ENCODE results near the gene CXorf65.
A peak's percentile ranks its signal among the peaks of the same experiment; 100 is the strongest.

Gene CXorf65

GRCh38 chrX:71128166-71128833, 21.8 kb upstream of the CXorf65 start:
- no peak for TF ChIP-seq SP1 (IDR thresholded peaks at IDR 0.05)
- TF ChIP-seq HDGF (IDR thresholded peaks at IDR 0.05; ENCODE audit: borderline replicate concordance): no peak
- TF ChIP-seq FOXA1 (IDR thresholded peaks at IDR 0.05): no peak
- TF ChIP-seq ELF4 (IDR thresholded peaks at IDR 0.05): no peak
- no peak for TF ChIP-seq FOXK2 (IDR thresholded peaks at IDR 0.05)
- no peak for TF ChIP-seq TARDBP (IDR thresholded peaks at IDR 0.05)
- TF ChIP-seq FOXM1 (IDR thresholded peaks at IDR 0.05; ENCODE audit: borderline replicate concordance): no peak
- no peak for TF ChIP-seq L3MBTL2 (conservative IDR thresholded peaks at IDR 0.05)
- TF ChIP-seq ARNT (IDR thresholded peaks at IDR 0.05): no peak
- TF ChIP-seq PKNOX1 (IDR thresholded peaks at IDR 0.05): no peak
- TF ChIP-seq LEF1 (IDR thresholded peaks at IDR 0.05; ENCODE audit: borderline replicate concordance): no peak
- no peak for TF ChIP-seq BHLHE40 (IDR thresholded peaks at IDR 0.05; ENCODE audit: borderline replicate concordance)
- no peak for TF ChIP-seq CTBP1 (IDR thresholded peaks at IDR 0.05; ENCODE audit: borderline replicate concordance)
- POLR2A ChIA-PET: interaction anchor here (1.0 to 1.6 kb wide), 3 partner anchors 10 to 54 kb away, joined by 3 to 9 read pairs (median 7); partner anchors contain the start of gene MED12
- no peak for DNase-seq (ENCODE audit: extremely low spot score)
- CTCF ChIA-PET: interaction anchor here (0.5 to 2.4 kb wide), 4 partner anchors 10 to 130 kb away, joined by 3 to 11 read pairs (median 4); partner anchors contain the start of gene MED12

GRCh38 chrX:71118985-71119535, 12.5 kb upstream of the CXorf65 start:
- ChIA-PET POLR2A (interaction anchor here (0.8 to 1.9 kb wide), 8 partner anchors 10 to 63 kb away, joined by 3 to 24 read pairs (median 8); partner anchors contain the start of gene SNX12), CTCF (interaction anchor here (0.6 to 2.8 kb wide), 3 partner anchors 11 to 152 kb away, joined by 3 to 11 read pairs (median 3); no protein-coding TSS in a partner anchor)
- DNase-seq (ENCODE audit: extremely low spot score): no peak
- TF ChIP-seq HDGF (IDR thresholded peaks at IDR 0.05; ENCODE audit: borderline replicate concordance) (no peak), CTBP1 (IDR thresholded peaks at IDR 0.05; ENCODE audit: borderline replicate concordance) (no peak)

DNA sequence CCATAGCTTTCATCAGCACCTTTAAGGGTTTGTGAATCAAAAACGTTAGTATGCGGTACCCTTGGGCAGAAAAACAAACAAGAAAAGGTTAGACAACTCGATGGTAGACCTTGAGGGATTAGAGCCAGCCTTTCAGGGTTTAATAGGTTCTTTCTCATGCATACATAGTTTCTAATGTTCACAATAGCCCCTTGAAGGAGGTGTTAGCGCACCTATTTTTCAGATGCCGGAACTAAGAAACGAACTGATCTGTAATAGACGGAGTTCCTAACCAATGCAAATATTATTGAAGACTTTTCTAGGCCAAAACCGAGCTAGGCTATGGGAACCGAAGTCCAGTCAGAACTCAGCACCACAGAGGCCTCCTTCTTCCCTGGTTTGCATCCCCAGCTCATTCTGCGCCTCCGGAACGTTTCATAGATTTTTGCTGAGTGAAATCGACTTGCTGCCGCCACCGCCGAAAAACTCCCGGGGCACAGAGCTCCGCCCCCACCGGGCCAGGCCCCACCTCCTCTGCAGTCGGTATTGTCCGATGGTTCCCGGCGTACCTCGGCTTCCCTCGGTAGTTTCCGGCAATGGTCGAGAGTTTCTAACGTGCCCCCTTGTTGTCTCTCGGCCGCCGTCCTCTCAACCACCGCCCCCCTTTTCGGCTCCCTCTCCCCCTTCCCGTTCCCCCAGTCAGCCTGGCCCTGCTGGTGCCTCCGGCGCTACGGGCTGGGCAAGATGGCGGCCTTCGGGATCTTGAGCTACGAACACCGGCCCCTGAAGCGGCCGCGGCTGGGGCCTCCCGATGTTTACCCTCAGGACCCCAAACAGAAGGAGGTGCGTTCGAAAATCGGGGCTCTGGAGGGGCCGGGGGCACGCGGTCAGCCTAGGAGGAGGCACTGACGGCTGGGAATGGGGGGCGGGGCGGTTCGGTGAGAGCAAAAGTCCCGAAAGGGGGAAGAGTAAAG, 11.8 kb upstream of the CXorf65 start, which contains the start of gene MED12:
MED12 (plus strand) TSS at position 565 of the 953 bp plus-strand sequence; CDS start at position 724, 159 bp downstream.
- ChIA-PET CTCF (interaction anchor here (0.6 to 2.8 kb wide), 3 partner anchors 11 to 151 kb away, joined by 3 to 11 read pairs (median 3); no protein-coding TSS in a partner anchor), POLR2A (interaction anchor here (0.8 to 1.9 kb wide), 11 partner anchors 8 to 64 kb away, joined by 3 to 24 read pairs (median 7); partner anchors contain the start of genes CXorf65 and SNX12)
- DNase-seq (ENCODE audit: extremely low spot score): peak; percentile 80
- TF ChIP-seq CTBP1 (IDR thresholded peaks at IDR 0.05; ENCODE audit: borderline replicate concordance) (no peak), SP1 (IDR thresholded peaks at IDR 0.05) (no peak), FOXM1 (IDR thresholded peaks at IDR 0.05; ENCODE audit: borderline replicate concordance) (no peak), HDGF (IDR thresholded peaks at IDR 0.05; ENCODE audit: borderline replicate concordance) (no peak), ARNT (IDR thresholded peaks at IDR 0.05) (no peak), LEF1 (IDR thresholded peaks at IDR 0.05; ENCODE audit: borderline replicate concordance) (no peak), NFRKB (IDR thresholded peaks at IDR 0.05) (no peak), PKNOX1 (IDR thresholded peaks at IDR 0.05) (no peak), ELF4 (IDR thresholded peaks at IDR 0.05) (no peak)

GRCh38 chrX:71117358-71117757, 10.8 kb upstream of the CXorf65 start:
- no peak for TF ChIP-seq BHLHE40 (IDR thresholded peaks at IDR 0.05; ENCODE audit: borderline replicate concordance)
- no peak for TF ChIP-seq SP1 (IDR thresholded peaks at IDR 0.05)
- no peak for TF ChIP-seq NFRKB (IDR thresholded peaks at IDR 0.05)
- no peak for TF ChIP-seq TARDBP (IDR thresholded peaks at IDR 0.05)
- TF ChIP-seq HDGF (IDR thresholded peaks at IDR 0.05; ENCODE audit: borderline replicate concordance): no peak
- no peak for TF ChIP-seq FOXM1 (IDR thresholded peaks at IDR 0.05; ENCODE audit: borderline replicate concordance)
- TF ChIP-seq L3MBTL2 (conservative IDR thresholded peaks at IDR 0.05): no peak
- no peak for TF ChIP-seq CTBP1 (IDR thresholded peaks at IDR 0.05; ENCODE audit: borderline replicate concordance)
- ChIA-PET POLR2A (interaction anchor here (1.1 to 1.9 kb wide), 7 partner anchors 9 to 65 kb away, joined by 3 to 24 read pairs (median 8); partner anchors contain the start of genes CXorf65 and SNX12), CTCF (interaction anchor here (1.4 to 2.8 kb wide), 2 partner anchors 12 to 18 kb away, joined by 3 to 11 read pairs; no protein-coding TSS in a partner anchor)
- DNase-seq (ENCODE audit: extremely low spot score): no peak

GRCh38 chrX:71111921-71112431, 5.4 kb upstream of the CXorf65 start:
- ChIA-PET POLR2A (interaction anchor here (1.2 kb wide), 1 partner anchor 10 kb away, joined by 4 read pairs; no protein-coding TSS in a partner anchor), CTCF (no interaction called here)
- no peak for TF ChIP-seq FOXM1 (IDR thresholded peaks at IDR 0.05; ENCODE audit: borderline replicate concordance)
- no peak for TF ChIP-seq ELF4 (IDR thresholded peaks at IDR 0.05)
- TF ChIP-seq SUZ12 (IDR thresholded peaks at IDR 0.05): no peak
- TF ChIP-seq FOXK2 (IDR thresholded peaks at IDR 0.05): no peak
- no peak for TF ChIP-seq SP1 (IDR thresholded peaks at IDR 0.05)
- no peak for TF ChIP-seq FOXA1 (IDR thresholded peaks at IDR 0.05)
- no peak for TF ChIP-seq LEF1 (IDR thresholded peaks at IDR 0.05; ENCODE audit: borderline replicate concordance)
- TF ChIP-seq PKNOX1 (IDR thresholded peaks at IDR 0.05): no peak
- no peak for TF ChIP-seq TARDBP (IDR thresholded peaks at IDR 0.05)
- TF ChIP-seq ZNF384 (IDR thresholded peaks at IDR 0.05): no peak
- TF ChIP-seq HDGF (IDR thresholded peaks at IDR 0.05; ENCODE audit: borderline replicate concordance): no peak
- no peak for TF ChIP-seq BHLHE40 (IDR thresholded peaks at IDR 0.05; ENCODE audit: borderline replicate concordance)
- no peak for TF ChIP-seq L3MBTL2 (conservative IDR thresholded peaks at IDR 0.05)
- no peak for TF ChIP-seq NFRKB (IDR thresholded peaks at IDR 0.05)
- no peak for DNase-seq (ENCODE audit: extremely low spot score)
